ENCODE data around the gene ECHDC1.

The ECHDC1 gene

DNA sequence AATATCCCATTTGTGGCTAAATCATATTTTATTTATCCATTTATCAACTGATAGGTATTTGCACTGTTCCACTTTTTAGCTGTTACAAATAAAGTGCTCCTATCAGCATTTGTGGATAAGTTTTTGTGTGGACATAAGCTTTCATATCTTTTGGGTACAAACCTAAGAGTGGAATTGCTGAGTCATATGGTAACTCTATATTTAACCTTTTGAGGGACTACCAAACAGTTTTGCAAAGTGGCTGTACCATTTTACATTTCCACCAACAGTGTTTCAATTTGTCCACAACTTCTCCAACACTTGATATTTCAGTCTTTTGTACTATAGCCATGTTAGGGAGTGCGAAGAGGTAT is 23.6 kb upstream of the ECHDC1 start:
- H3K27me3 ChIP-seq, result no peaks in the 10 kb centered on the region
- peak overlapping the region in 1 of 2 donors; percentile 29 for H3K27ac ChIP-seq
- TF ChIP-seq, protein P1, sequence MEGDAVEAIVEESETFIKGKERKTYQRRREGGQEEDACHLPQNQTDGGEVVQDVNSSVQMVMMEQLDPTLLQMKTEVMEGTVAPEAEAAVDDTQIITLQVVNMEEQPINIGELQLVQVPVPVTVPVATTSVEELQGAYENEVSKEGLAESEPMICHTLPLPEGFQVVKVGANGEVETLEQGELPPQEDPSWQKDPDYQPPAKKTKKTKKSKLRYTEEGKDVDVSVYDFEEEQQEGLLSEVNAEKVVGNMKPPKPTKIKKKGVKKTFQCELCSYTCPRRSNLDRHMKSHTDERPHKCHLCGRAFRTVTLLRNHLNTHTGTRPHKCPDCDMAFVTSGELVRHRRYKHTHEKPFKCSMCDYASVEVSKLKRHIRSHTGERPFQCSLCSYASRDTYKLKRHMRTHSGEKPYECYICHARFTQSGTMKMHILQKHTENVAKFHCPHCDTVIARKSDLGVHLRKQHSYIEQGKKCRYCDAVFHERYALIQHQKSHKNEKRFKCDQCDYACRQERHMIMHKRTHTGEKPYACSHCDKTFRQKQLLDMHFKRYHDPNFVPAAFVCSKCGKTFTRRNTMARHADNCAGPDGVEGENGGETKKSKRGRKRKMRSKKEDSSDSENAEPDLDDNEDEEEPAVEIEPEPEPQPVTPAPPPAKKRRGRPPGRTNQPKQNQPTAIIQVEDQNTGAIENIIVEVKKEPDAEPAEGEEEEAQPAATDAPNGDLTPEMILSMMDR (IDR thresholded peaks at IDR 0.05), result no peak
- no peak for DNase-seq
- no peak overlapping the region for H3K4me3 ChIP-seq
- H3K4me1 ChIP-seq, result peaks cover 0 to 14% (median 5%) of the 10 kb centered on the region in 4 donors
- intact Hi-C loops (cut with DNase I; ENCODE audit: low total_unique reads), result no loop called here
- peaks cover 0 to 6% (median 0%) of the 10 kb centered on the region in 3 donors for H3K9me3 ChIP-seq
- H3K36me3 ChIP-seq, result no peaks in the 10 kb centered on the region

DNA sequence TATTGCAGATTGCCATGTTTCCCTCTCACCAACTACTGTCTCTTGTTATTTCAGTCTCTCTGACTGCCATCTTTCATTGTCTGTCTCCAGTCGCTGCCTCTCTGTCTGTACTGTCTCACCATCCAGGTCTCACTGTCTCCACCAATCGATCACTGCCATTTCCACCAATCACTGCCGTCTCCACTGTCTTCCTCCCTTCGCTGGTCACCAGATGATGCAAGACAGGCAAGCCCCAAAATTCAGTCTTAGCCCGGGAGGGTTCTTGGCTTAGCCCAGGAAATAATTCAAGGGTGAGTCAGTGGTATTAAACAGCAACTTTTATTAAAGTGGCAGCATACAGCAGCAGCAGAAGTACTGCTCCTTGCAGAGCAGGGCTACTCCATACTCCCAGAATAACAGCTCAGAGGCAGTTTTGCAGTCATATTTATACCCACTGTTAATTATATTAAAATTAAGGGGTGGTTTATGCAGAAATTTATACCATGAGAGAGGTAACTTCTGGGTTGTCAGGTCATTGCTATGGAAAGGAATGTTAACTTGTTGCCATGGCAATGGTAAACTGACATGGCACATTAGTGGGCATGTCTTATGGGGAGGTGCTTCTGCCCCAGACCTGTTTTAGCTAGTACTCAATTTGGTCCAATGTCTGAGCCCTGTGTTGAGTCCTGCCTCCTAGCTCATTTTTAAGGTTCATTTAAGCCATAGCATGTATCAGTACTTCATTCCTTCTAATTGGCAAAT is 23.0 kb upstream of the ECHDC1 start:
- H3K9me3 ChIP-seq, result peaks cover 0 to 6% (median 0%) of the 10 kb centered on the region in 3 donors
- DNase-seq, result peak; percentile 24 to 71
- intact Hi-C loops (cut with DNase I; ENCODE audit: low total_unique reads), result no loop called here
- no peaks in the 10 kb centered on the region for H3K27me3 ChIP-seq
- TF ChIP-seq, protein P1 (IDR thresholded peaks at IDR 0.05), result no peak
- H3K4me3 ChIP-seq, result no peak overlapping the region
- H3K27ac ChIP-seq, result peak overlapping the region; percentile 29 to 31
- no peaks in the 10 kb centered on the region for H3K36me3 ChIP-seq
- peaks cover 0 to 14% (median 5%) of the 10 kb centered on the region in 4 donors for H3K4me1 ChIP-seq

DNA sequence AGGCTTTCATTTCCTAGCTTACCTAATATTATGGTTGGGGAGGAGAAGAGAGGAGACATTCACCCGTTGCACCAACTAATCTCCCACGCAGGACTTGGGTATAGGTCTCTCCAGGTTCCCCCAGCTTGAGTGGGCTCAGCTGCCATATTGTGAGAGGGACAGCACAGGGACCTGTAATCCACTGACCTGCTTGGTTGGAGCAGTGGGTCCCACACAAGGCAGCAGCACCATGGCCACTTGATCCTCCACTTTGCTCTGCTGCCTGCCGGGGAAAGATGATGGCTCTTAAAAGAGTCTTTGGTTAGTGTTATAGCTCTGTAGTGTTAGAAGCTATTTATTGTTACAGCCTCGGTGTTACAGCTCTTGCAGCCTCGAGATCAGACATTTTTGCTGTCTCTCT is 22.5 kb upstream of the ECHDC1 start:
- H3K9me3 ChIP-seq, result peaks cover 0 to 5% (median 0%) of the 10 kb centered on the region in 3 donors
- intact Hi-C loops (cut with DNase I; ENCODE audit: low total_unique reads), result no loop called here
- H3K27ac ChIP-seq, result peak overlapping the region; percentile 29 to 31
- H3K27me3 ChIP-seq, result no peaks in the 10 kb centered on the region
- H3K4me1 ChIP-seq, result peaks cover 0 to 14% (median 5%) of the 10 kb centered on the region in 4 donors
- no peaks in the 10 kb centered on the region for H3K36me3 ChIP-seq
- TF ChIP-seq, protein P1 (IDR thresholded peaks at IDR 0.05), result no peak
- DNase-seq, result no peak
- no peak overlapping the region for H3K4me3 ChIP-seq

DNA sequence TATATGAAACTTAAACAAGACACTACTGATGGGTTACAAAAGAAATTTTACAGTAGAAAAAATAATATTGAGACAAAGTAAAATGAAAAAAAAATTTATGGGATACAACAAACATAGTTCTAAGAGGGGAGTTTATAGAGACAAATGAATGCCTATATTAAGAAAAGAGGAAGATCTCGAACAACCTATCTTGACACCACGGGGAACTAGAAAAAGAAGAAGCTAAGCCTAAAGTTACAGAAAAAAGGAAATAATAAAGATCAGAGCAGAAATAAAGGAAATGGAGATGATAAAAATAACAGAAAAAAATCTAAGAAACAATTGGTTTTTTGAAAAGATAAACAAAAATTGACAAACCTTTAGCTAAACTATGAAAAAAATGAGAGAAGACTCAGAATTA is 9.1 kb upstream of the ECHDC1 start:
- Histone ChIP-seq H3K4me1 (no peaks in the 10 kb centered on the region), H3K36me3 (no peaks in the 10 kb centered on the region), H3K4me3 (no peak overlapping the region), H3K9me3 (peaks cover 0 to 37% (median 22%) of the 10 kb centered on the region in 3 donors), H3K27me3 (no peaks in the 10 kb centered on the region), H3K27ac (no peak overlapping the region)
- intact Hi-C loops (cut with DNase I; ENCODE audit: low total_unique reads), result no loop called here
- DNase-seq, result no peak
- TF ChIP-seq, protein P1 (IDR thresholded peaks at IDR 0.05), result no peak

DNA sequence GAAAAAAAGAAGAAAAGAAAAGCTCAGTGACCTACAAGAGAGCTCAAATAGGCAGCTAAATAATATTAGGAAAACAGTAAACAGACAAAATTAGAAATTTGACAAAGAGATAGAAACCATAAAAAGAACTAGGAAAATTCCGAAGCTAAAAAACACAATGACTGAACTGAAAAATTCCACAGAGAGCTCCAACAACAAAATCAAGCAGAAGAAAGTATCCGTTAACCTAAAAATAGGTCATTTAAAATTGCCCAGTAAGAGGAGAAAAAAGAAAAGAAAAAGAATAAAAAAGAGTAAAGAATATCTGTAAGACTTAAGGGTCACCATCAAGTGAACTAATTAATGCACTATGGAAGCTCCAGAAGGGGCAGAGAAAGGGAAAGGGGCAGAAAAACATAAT is 6.6 kb upstream of the ECHDC1 start:
- no peaks in the 10 kb centered on the region for H3K4me1 ChIP-seq
- no peaks in the 10 kb centered on the region for H3K36me3 ChIP-seq
- intact Hi-C loops (cut with DNase I; ENCODE audit: low total_unique reads), result no loop called here
- no peak overlapping the region for H3K27ac ChIP-seq
- H3K9me3 ChIP-seq, result peaks cover 0 to 28% (median 14%) of the 10 kb centered on the region in 3 donors
- DNase-seq, result no peak
- TF ChIP-seq, protein P1 (IDR thresholded peaks at IDR 0.05), result no peak
- no peaks in the 10 kb centered on the region for H3K27me3 ChIP-seq
- H3K4me3 ChIP-seq, result no peak overlapping the region

Measured in tibial artery (tissue), 4 donors.